ENCODE measurements around the gene SMIM14.
A peak's percentile ranks its signal among the peaks of the same experiment; 100 is the strongest.
"Not testable (repeated sequence)": the region's sequence is repeated elsewhere in the genome, so short reads cannot be mapped to it uniquely, and the experiment has no call there.

The SMIM14 gene

DNA sequence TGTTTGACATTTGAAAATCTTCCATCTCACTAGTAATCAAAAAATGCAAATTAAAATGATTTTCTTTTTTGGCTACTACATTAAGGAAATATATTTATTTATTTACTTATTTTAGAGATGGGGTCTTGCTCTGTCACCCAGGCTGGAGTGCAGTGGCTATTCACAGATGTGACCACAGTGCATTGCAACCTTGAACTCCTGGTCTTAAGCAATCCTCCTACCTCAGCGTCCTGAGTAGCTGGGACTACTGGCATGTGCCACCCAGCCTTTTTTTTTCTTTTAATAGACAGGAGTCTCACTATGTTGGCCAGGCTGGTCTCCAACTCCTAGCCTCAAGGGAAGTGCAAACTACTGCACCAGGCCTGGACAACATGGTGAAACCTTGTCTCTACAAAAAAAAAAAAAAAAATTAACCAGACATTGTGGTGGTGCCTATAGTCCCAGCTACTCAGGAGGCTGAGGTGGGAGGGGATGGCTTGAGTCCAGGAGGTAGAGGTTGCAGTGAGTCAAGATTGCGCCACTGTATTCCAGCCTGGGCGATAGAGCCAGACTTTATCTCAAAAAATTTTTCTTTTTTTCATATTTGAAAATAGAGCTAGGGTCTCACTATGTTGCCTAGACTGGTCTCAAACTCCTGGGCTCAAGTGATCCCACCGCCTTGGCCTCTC is 4.4 kb upstream of the SMIM14 start:
- no peak for DNase-seq (ENCODE audit: low spot score)

- no peak for DNase-seq (ENCODE audit: low spot score)
Measured at GRCh38 chr4:39641451-39641850, 2.8 kb upstream of the SMIM14 start.

DNA sequence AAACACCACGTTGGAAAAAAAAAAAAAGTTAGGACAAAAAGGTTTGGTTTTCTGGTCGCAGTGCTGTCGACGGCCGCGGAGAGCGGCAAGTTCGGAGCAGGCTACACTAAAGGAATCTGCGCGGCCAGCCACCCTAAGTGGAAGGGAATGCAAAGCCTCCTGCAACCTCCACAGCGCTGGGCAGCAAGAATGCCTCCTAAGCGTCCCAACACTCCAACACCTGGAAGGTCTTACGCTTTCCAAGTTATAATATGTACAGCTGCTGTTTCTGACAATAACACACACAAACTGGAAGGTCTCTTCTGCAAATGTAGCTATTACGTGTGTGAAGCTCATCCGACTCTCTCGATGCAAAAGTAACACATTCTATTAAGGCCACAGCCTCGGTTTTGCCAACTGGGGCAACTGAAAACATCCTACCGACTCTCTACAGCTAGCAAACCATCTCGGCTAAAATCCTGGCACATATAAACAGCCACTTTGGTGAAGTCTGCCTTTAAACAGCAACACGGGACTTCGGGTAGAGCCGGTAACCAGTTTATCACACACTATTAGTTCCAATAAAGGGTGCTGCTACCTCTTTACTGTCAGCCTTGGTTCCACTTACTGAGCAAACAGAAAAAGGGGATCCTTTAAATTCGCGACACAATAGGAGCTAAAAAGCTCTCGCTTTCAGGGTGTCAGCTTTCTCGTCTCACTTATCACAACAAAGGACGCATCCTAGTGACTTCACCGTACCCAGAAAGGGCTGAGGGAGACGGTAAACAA is 895 bp downstream of the SMIM14 start:
- peak; percentile 64 for DNase-seq (ENCODE audit: low spot score)

DNA sequence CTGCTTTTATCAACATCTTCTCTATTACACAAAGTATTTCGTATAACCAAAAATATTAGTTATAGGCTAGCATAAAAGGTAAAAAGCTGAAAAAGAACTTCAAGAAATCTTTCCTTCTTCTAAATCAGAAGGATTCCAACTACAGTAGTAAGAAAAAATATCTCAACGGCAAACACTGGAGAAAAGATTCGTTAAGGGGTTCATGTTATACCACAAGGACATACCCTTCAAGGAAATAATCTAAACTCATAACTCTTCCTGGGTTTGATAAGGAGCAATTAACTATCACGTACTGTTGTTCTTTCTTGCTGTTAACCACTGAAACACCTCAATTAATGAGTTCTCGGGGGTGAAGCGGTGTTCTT is 1.5 kb downstream of the SMIM14 start:
- peak; percentile 17 for DNase-seq (ENCODE audit: low spot score)

DNA sequence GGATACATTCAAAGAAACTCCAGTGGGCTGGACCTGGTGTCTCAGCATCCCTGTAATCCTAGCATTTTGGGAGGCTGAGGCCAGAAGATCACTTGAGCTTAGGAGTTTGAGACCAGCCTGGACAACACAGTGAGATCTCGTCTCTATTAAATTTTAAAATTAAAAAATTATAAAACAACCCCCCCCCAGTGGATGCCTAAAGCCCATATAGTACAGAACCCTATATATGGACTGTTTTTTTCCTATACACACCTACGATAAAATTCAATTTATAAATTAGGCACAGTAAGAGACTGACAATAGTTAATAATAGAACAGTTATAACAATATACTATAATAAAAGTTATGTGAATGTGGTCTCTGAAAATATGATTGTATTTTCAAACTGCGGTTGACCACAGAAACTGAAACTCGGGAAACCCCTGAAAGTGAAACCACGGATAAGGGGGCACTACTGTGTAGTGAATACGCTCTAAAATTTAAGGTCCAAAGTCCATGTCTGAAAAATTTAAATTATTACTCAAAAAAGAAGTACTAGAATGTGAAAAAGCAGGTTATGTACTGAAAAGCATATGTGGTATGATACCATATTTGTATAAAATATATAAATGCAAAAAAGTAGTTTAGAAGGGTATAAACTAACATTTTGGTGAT is 2.0 kb downstream of the SMIM14 start:
- peak; percentile 31 for DNase-seq (ENCODE audit: low spot score)

DNA sequence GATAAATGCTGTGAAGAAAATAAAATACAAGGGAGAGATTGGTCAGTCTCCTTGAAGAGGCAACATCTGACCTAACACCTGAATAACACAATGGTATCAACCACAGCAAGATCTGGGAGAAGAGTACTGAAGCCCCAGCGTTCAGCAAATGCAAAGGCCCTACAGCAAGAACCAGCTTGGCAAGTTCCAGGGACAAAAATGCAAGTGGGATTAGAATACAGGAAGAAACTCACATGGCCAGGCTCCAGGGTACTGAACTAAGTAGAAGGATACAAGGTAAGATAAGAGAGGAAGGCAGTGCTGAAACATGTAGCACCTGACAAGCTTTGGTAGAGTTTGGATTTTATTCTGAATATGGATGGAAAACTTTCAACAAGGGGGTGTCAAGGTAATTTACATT is 3.6 kb downstream of the SMIM14 start:
- no peak for DNase-seq (ENCODE audit: low spot score)

DNA sequence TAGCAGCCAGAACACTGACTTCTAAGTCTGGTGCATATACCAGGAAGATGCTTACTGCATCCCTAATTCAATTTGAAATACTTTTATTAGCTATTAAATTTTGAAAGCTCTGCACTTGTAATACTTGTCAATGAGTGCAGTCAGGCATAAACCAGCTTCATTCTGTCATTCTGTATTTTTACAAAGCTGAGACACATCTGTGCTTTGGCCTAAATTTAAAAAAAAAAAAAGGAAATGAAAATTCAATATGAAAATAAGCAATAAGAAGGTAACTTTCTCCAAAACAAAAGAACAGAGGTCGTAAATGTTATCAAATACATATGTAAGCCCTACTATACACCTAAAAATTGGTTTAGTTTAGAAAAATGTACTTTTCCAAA is 7.0 kb downstream of the SMIM14 start:
- no peak for DNase-seq (ENCODE audit: low spot score)

DNA sequence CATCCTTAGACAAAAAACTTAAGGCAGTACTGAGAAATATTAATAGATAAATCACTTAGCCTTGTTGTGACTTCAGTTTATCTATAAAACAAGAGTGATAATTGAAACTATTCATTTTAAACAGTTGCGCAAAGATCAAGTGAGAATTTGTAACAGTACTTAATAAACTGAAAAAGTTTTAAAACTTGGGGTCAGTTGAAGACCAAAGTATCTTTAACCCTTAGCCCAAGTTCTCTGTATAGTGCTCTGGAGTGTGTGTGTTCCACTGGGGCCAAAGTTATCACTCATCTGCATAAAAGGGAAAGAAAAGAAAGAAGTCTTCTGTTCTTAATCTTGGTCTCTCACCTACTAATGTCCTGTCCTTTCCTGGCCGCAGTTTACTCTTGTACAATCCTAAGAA is 11.3 kb downstream of the SMIM14 start:
- no peak for DNase-seq (ENCODE audit: low spot score)

DNA sequence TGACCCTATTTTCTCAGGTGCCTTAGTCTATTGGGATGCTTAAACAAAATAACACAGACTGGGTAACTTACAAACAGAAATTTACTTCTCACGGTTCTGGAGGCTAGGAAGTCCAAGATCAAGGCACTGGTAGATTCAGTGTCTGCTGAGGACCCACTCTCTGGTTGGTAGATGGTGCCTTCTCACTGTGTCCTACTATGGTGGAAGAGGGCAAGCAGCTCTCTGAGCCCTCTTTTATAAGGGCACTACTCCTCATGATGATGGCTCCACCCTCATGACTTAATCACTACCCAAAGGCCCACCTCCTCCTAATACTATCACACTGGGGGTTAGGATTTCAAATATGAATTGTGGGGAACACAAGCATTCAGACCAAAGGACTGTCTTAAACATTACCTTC is 11.8 kb downstream of the SMIM14 start:
- DNase-seq (ENCODE audit: low spot score): no peak

DNA sequence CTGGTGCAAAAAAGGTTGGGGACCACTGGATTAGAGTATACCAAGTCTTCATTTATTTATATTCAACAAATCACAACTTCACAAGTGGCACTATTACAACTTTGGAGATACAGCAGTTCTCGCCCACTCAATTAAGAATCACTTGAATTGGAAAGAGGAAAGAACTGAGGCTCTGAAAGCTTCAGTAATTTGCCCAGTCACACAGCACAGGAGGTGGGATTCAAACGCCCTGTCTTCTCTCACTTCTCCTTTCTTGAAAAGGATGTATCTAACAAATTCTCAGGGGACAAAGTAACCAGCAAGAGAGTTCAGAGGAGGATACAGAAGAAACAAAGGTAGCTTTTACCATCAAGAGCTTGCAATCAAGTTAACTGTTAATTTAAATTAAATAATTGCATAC is 12.4 kb downstream of the SMIM14 start:
- no peak for DNase-seq (ENCODE audit: low spot score)

GRCh38 chr4:39621582-39621981 is 17.1 kb downstream of the SMIM14 start:
- DNase-seq (ENCODE audit: low spot score): no peak

DNA sequence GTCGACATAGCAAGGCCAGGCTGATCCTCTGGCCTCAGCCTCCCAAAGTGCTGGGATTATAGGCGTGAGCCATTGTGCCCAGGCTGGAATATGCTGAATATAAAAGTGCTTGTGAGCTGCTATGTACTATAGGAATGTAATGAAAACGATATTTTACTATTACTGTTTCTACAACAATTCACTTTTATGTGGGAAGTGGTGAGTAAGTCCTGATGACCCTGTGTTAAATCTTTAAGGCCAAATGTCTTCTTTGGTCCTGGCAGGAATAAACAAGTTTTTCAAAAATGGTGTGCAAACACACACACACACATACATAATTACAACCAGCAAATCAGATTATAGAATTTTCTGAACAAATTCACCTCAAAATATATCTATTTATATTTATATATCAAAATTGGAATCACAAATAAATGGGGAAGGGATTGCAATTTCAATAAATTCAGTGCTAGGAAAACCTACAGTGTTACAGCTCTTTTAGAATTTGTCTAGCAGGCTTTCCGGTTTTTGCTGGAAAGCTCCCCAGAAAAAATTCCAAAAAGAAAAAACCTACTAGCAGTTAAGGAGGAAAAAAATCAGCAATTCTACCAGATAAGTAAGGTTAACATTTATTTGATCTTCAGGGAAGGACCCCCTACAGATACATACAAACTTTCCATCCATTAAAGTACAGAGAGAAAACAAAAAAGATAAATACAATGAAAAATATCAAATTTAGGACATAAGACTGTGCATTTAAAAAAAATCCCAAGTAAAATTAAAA is 17.9 kb downstream of the SMIM14 start:
- no peak for DNase-seq (ENCODE audit: low spot score)

- no peak for DNase-seq (ENCODE audit: low spot score)
Measured at GRCh38 chr4:39617534-39617933, 21.1 kb downstream of the SMIM14 start.

DNA sequence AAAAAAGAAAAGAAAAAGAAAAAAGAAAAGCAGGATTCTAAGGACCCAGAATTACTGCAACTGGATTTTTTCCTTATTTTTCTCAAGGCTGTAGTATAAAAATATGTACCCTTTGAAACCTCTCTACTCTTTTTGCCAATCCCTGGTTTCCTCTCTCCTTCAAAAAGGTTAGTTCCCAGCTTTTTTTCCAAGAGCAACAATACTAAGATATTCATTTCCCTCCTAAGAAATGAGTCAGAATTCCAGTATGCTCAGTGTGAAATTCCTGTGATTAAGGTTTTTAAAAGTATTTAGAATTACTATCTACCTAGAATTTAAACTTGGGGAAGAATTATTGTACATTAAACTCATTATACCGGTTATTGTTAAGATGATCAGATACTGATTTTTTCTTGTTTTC is 22.0 kb downstream of the SMIM14 start:
- no peak for DNase-seq (ENCODE audit: low spot score)

DNA sequence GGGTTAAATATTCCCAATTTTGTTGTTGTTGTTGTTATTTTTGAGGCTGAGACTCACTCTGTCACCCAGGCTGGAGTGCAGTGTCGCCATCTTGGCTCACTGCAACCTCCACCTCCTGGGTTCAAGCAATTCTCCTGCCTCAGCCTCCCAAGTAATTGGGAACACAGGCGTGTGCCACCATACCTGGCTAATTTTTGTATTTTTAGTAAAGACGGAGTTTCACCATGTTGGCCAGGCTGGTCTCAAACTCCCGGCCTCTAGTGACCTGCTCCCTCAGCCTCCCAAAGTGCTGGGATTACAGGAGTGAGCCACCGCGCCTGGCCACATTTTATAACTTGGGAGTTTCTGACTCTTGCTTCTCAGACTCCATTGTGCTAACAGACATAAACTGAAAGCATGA is 22.6 kb downstream of the SMIM14 start:
- not testable (repeated sequence) for DNase-seq (ENCODE audit: low spot score)

DNA sequence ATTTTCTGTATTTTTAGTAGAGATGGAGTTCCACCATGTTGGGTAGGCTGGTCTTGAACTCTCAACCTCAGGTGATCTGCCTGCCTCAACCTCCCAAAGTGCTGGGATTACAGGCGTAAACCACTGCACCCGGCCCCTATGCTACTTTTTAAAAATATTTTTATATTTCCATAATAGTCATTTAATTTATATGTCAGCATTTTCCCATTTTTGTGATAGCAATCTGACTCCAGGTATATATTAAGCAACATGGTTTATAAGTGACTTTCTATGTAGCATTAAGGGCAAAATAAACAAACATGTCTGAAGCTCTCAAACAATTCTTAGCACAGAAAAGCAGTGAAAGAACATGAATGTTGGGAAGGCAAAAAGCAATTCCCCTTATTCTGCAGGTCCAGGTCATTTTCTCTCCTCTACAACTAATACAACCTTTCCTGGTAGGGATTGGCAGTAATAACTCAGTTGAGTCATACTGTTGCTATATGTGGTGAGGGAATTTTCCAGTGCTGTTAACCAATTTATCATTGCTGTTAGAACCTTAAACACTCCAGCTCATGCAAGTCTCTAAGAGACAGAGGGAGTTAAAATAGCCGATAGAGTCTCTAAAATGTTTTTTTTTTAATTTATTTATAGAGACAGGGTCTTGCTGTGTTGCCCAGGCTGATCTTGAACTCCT is 24.0 kb downstream of the SMIM14 start:
- no peak for DNase-seq (ENCODE audit: low spot score)

DNA sequence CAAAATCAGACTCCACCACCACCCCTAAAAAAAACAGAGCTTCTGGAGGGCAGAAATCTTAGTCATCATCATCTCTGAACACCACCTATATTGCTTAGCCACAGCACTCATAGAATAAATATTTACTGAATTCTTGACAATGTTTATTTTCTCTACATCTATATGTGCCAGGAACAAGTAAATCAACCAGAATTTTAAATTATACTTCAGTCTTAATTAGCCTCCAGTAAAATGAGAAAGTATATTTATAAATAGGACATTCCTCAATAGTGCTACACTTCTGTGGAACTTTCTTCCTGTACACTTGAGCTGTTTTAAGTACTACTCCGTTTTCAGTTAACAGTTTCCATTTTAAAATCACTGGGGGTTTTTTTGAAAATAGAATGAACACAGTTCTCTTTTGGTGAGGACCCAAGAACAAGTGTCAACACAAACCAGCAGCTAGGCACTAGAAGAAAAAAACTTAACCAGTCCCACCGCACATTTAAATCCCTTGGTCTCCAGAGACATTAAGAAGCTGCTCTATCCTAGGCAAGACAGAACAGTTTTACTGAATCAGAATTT is 25.5 kb downstream of the SMIM14 start:
- no peak for DNase-seq (ENCODE audit: low spot score)

GRCh38 chr4:39609454-39609931 is 29.2 kb downstream of the SMIM14 start:
- DNase-seq (ENCODE audit: low spot score): peak; percentile 27

GRCh38 chr4:39608451-39608850 is 30.2 kb downstream of the SMIM14 start:
- DNase-seq (ENCODE audit: low spot score): no peak

DNA sequence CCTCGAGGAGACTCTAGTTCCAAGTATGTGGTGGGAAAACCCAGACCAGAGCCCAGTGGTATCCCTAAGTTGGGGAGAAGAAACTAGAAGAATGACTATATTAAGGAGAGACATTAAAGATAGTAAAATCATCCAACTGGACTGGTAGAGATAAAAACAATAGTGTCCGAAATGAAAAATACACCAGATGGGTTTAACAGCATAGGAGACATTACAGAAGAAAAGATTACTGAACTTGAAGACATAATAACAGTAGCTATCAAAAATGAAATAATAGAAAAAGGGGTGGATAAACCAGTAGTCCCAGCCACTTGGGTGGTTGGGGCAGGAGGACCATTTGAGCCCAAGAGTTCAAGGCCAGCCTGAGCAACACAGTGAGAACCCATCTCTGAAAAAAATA is 31.9 kb downstream of the SMIM14 start:
- DNase-seq (ENCODE audit: low spot score): no peak

GRCh38 chr4:39597695-39598381 is 40.8 kb downstream of the SMIM14 start:
- no peak for DNase-seq (ENCODE audit: low spot score)

All from SW480 (cell line).